H9 (cell line): ENCODE measurements around the gene ZNF134. TPM values are rescaled to one million over a fixed set of nuclear protein-coding genes. Genes with fewer than 3 reads are reported as not detected.

Experiments
- DNase-seq: peaks from one replicate; pipeline ENCODE4 v3.0.0-alpha.2; 2017
- H2AFZ ChIP-seq: one replicate; pipeline ENCODE4 v1.6.1; 2013; ENCODE audit warnings: mild to moderate bottlenecking, low read length, control low read depth, moderate library complexity
- H2AK5ac ChIP-seq: 2 replicates; pipeline ENCODE4 v1.6.1; 2013; ENCODE audit warnings: low read length, control low read depth, mixed read lengths; ENCODE audit not compliant: insufficient read length
- H2BK120ac ChIP-seq: one replicate; pipeline ENCODE4 v1.6.1; 2013; ENCODE audit warnings: low read depth, mild to moderate bottlenecking, low read length, control low read depth, inconsistent platforms; ENCODE audit not compliant: poor library complexity, severe bottlenecking
- H2BK12ac ChIP-seq: 2 replicates; pipeline ENCODE4 v1.6.1; 2013; ENCODE audit warnings: low read length, control low read depth, mixed read lengths, low read depth; ENCODE audit not compliant: insufficient read length
- H2BK15ac ChIP-seq: 2 replicates; pipeline ENCODE4 v1.6.1; 2013; ENCODE audit warnings: low read depth, low read length, control low read depth
- H2BK20ac ChIP-seq: one replicate; pipeline ENCODE4 v1.6.1; 2013; ENCODE audit warnings: low read depth, mild to moderate bottlenecking, low read length, control low read depth, inconsistent platforms; ENCODE audit not compliant: poor library complexity, severe bottlenecking
- H2BK5ac ChIP-seq: 2 replicates; pipeline ENCODE4 v1.6.1; 2013; ENCODE audit warnings: low read length, control low read depth, mixed read lengths; ENCODE audit not compliant: insufficient read length
- H3K14ac ChIP-seq: 2 replicates; pipeline ENCODE4 v1.6.1; 2013; ENCODE audit warnings: low read length, control low read depth; ENCODE audit not compliant: insufficient read depth
- H3K18ac ChIP-seq: 2 replicates; pipeline ENCODE4 v1.6.1; 2013; ENCODE audit warnings: low read depth, mild to moderate bottlenecking, mixed read lengths, low read length, control low read depth; ENCODE audit not compliant: insufficient read length
- H3K23ac ChIP-seq: 2 replicates; pipeline ENCODE4 v1.6.1; 2013; ENCODE audit warnings: low read length, control low read depth, mixed read lengths, low read depth; ENCODE audit not compliant: insufficient read length
- H3K23me2 ChIP-seq: 2 replicates; pipeline ENCODE4 v1.6.1; 2013; ENCODE audit warnings: low read depth, mild to moderate bottlenecking, mixed read lengths, low read length, control low read depth; ENCODE audit not compliant: insufficient read length, poor library complexity, severe bottlenecking
- H3K27ac ChIP-seq: 2 replicates; pipeline ENCODE4 v1.5.1; 2013; ENCODE audit warnings: low read length, control low read depth, mixed read lengths, low read depth; ENCODE audit not compliant: insufficient read length
- H3K27me3 ChIP-seq: 2 replicates; pipeline ENCODE4 v1.6.1; 2013; ENCODE audit warnings: low read length, control low read depth, inconsistent platforms; ENCODE audit not compliant: insufficient read depth
- H3K4ac ChIP-seq: 2 replicates; pipeline ENCODE4 v1.6.1; 2013; ENCODE audit warnings: low read depth, mild to moderate bottlenecking, control low read depth, inconsistent platforms, low read length, moderate library complexity
- H3K4me1 ChIP-seq: 2 replicates; pipeline ENCODE4 v1.6.1; 2013; ENCODE audit warnings: low read length, control low read depth, inconsistent platforms; ENCODE audit not compliant: insufficient read depth
- H3K4me2 ChIP-seq: 2 replicates; pipeline ENCODE4 v1.6.1; 2013; ENCODE audit warnings: low read length, control low read depth, mixed read lengths; ENCODE audit not compliant: insufficient read length, insufficient read depth
- H3K56ac ChIP-seq: 2 replicates; pipeline ENCODE4 v1.6.1; 2013; ENCODE audit warnings: low read depth, mild to moderate bottlenecking, mixed read lengths, low read length, control low read depth; ENCODE audit not compliant: insufficient read length
- H3K79me1 ChIP-seq: 2 replicates; pipeline ENCODE4 v1.6.1; 2013; ENCODE audit warnings: low read depth, mild to moderate bottlenecking, moderate library complexity, low read length, control low read depth, inconsistent platforms; ENCODE audit not compliant: insufficient read depth, poor library complexity, severe bottlenecking
- H3K79me2 ChIP-seq: 2 replicates; pipeline ENCODE4 v1.6.1; 2013; ENCODE audit warnings: low read length, control low read depth, inconsistent platforms; ENCODE audit not compliant: insufficient read depth
- H3K9ac ChIP-seq: 2 replicates; pipeline ENCODE4 v1.6.1; 2013; ENCODE audit warnings: low read length, control low read depth, mixed read lengths; ENCODE audit not compliant: insufficient read length; ENCODE audit errors: extremely low read depth
- H3K9me3 ChIP-seq: one replicate; pipeline ENCODE4 v1.6.1; 2013; ENCODE audit warnings: low read depth, low read length, inconsistent platforms; ENCODE audit not compliant: control insufficient read depth
- H3T11ph ChIP-seq: one replicate; pipeline ENCODE4 v1.6.1; 2013; ENCODE audit warnings: mild to moderate bottlenecking, low read length, control low read depth, inconsistent platforms
- H4K20me1 ChIP-seq: one replicate; pipeline ENCODE4 v1.6.1; 2013; ENCODE audit not compliant: control insufficient read depth, insufficient read length, insufficient read depth
- H4K5ac ChIP-seq: 2 replicates; pipeline ENCODE4 v1.6.1; 2013; ENCODE audit warnings: low read depth, mild to moderate bottlenecking, mixed read lengths, low read length, control low read depth; ENCODE audit not compliant: insufficient read length
- H4K8ac ChIP-seq: replicated peaks from 2 replicates; pipeline ENCODE4 v1.6.1; 2013; ENCODE audit warnings: low read length, control low read depth, mixed read lengths, low read depth; ENCODE audit not compliant: insufficient read length
- H4K91ac ChIP-seq: 2 replicates; pipeline ENCODE4 v1.6.1; 2013; ENCODE audit warnings: low read depth, mild to moderate bottlenecking, moderate library complexity, mixed read lengths, low read length, control low read depth; ENCODE audit not compliant: insufficient read length
- H3K27ac Mint-ChIP-seq, 3 experiments: 2 replicates in 2 of 3; 3 replicates in 1 of 3; pipeline ENCODE4 v1.8.0; 2020 to 2021; ENCODE audit warnings: mixed read lengths in 3 of 3, mild to moderate bottlenecking in 1 of 3, moderate library complexity in 1 of 3
- H3K27me3 Mint-ChIP-seq: 2 replicates; pipeline ENCODE4 v1.8.0; 2021; ENCODE audit warnings: low read depth, mild to moderate bottlenecking, moderate library complexity, mixed read lengths
- H3K36me3 Mint-ChIP-seq, 3 experiments: 2 replicates in 2 of 3; 3 replicates in 1 of 3; pipeline ENCODE4 v1.8.0; 2020 to 2021; ENCODE audit warnings: low read depth in 3 of 3, mixed read lengths in 3 of 3; ENCODE audit not compliant: insufficient read depth in 1 of 3
- H3K4me1 Mint-ChIP-seq, 2 experiments: 2 replicates each; pipeline ENCODE4 v1.8.0; 2020; ENCODE audit warnings: mixed read lengths in 2 of 2
- H3K4me3 Mint-ChIP-seq, 2 experiments: 2 replicates in 1 of 2; 3 replicates in 1 of 2; pipeline ENCODE4 v1.8.0; 2020 to 2021; ENCODE audit warnings: mild to moderate bottlenecking in 2 of 2, mixed read lengths in 2 of 2, moderate library complexity in 1 of 2
- H3K9me3 Mint-ChIP-seq, 2 experiments: 2 replicates in 1 of 2; 3 replicates in 1 of 2; pipeline ENCODE4 v1.8.0; 2020; ENCODE audit warnings: mild to moderate bottlenecking in 2 of 2, mixed read lengths in 2 of 2, moderate library complexity in 1 of 2
- CTCF ChIP-seq: fragments of 200-600 bp; sonication (generic); conservative IDR thresholded peaks from 3 replicates; pipeline ENCODE4 v1.8.0; 2021; ENCODE audit warnings: antibody characterized with exemption, mild to moderate bottlenecking
- WGBS: extraction: QIAGEN DNeasy Blood & Tissue Kit; methylation state at CpG from one replicate; pipeline ENCODE4 v1.1.7; 2013; ENCODE audit warnings: missing lambda C conversion rate, low lambda C conversion rate, mixed read lengths; ENCODE audit not compliant: insufficient read length; ENCODE audit errors: extremely low coverage; 5-methylcytosine and 5-hydroxymethylcytosine counted together
- total RNA-seq: library from RNA; stranded (reverse); gene quantifications from 2 replicates; pipeline ENCODE4 v1.2.1, GENCODE V29; 2021

Gene ZNF134
- total RNA-seq, 1 experiment from 2014 or later = 44.1 TPM

- TF ChIP-seq CTCF = no peak
Measured at GRCh38 chr19:57599377-57599760, 14.7 kb upstream of the ZNF134 start.

More at GRCh38 chr19:57599377-57599760, 14.7 kb upstream of the ZNF134 start:
- Histone ChIP-seq H3K27ac (no peak overlapping the region), H3K79me1 (peaks cover 6% of the 10 kb centered on the region), H2AK5ac (no peak overlapping the region), H2BK5ac (no peak overlapping the region), H3K9me3 (no peaks in the 10 kb centered on the region), H3K18ac (no peak overlapping the region), H3K9ac (no peak overlapping the region), H2BK15ac (no peak overlapping the region), H2BK12ac (no peak overlapping the region), H2AFZ (peak overlapping the region; percentile 74), H3K4me1 (no peaks in the 10 kb centered on the region), H4K91ac (no peak overlapping the region), H4K5ac (no peak overlapping the region), H3K27me3 (no peaks in the 10 kb centered on the region), H3K4ac (no peak overlapping the region), H2BK20ac (no peak overlapping the region), H3K4me2 (peak overlapping the region; percentile 71), H2BK120ac (no peak overlapping the region), H3K79me2 (no peaks in the 10 kb centered on the region), H4K8ac (no peak overlapping the region), H3K56ac (no peak overlapping the region), H3K23me2 (peaks cover 10% of the 10 kb centered on the region), H3K14ac (no peak overlapping the region), H4K20me1 (no peaks in the 10 kb centered on the region), H3K23ac (no peak overlapping the region), H3T11ph (no peak overlapping the region)
- Mint-ChIP-seq H3K27ac (no peak overlapping the region), H3K4me1 (peaks cover 4 to 10% of the 10 kb centered on the region in 2 experiments), H3K27me3 (peaks cover 4% of the 10 kb centered on the region), H3K9me3 (peaks cover 4 to 33% of the 10 kb centered on the region in 2 experiments; a peak in 4 of 5 replicates), H3K4me3 (peak overlapping the region; percentile 85 to 90), H3K36me3 (peaks cover 16 to 29% (median 26%) of the 10 kb centered on the region in 3 experiments)
- no peak for DNase-seq
- WGBS = no CpG with 5 or more reads among the region's 8 CpGs
